Endodermal cell (in vitro differentiated cells): Measurements from ENCODE around the gene ZNF354C. TPM values are rescaled to one million over a fixed set of nuclear protein-coding genes. Genes with fewer than 3 reads are reported as not detected.

Experiments used
- DNase-seq: peaks from one replicate; pipeline ENCODE4 v3.0.0-alpha.2; 2017
- H3K27ac ChIP-seq: 2 replicates; pipeline ENCODE4 v1.5.1; 2013; ENCODE audit warnings: mild to moderate bottlenecking, low read depth, low read length, moderate library complexity
- H3K27me3 ChIP-seq: 2 replicates; pipeline ENCODE4 v1.6.1; 2013; ENCODE audit warnings: mild to moderate bottlenecking, low read length, moderate library complexity; ENCODE audit not compliant: insufficient read depth, control insufficient read depth, poor library complexity, severe bottlenecking
- H3K36me3 ChIP-seq: 2 replicates; pipeline ENCODE4 v1.7.0; 2013; ENCODE audit warnings: mild to moderate bottlenecking, low read length, moderate library complexity; ENCODE audit not compliant: control insufficient read depth, insufficient read depth
- H3K4me1 ChIP-seq: one replicate; pipeline ENCODE4 v1.7.0; 2013; ENCODE audit warnings: low read length; ENCODE audit not compliant: control insufficient read depth, insufficient read depth
- H3K4me3 ChIP-seq: 2 replicates; pipeline ENCODE4 v1.5.1; 2013; ENCODE audit warnings: mild to moderate bottlenecking, low read length, moderate library complexity
- H3K9ac ChIP-seq: 2 replicates; pipeline ENCODE4 v1.6.1; 2013; ENCODE audit warnings: mild to moderate bottlenecking, low read length, moderate library complexity; ENCODE audit not compliant: poor library complexity, severe bottlenecking; ENCODE audit errors: extremely low read depth
- H3K9me3 ChIP-seq: 2 replicates; pipeline ENCODE4 v1.6.1; 2013; ENCODE audit warnings: mild to moderate bottlenecking, low read length, moderate library complexity; ENCODE audit not compliant: control insufficient read depth
- H3K27ac Mint-ChIP-seq: 2 replicates; pipeline ENCODE4 v1.8.0; 2020; ENCODE audit warnings: mixed read lengths
- H3K27me3 Mint-ChIP-seq: 2 replicates; pipeline ENCODE4 v1.8.0; 2021; ENCODE audit warnings: mild to moderate bottlenecking, mixed read lengths; ENCODE audit not compliant: insufficient read depth
- H3K36me3 Mint-ChIP-seq: 2 replicates; pipeline ENCODE4 v1.8.0; 2020; ENCODE audit warnings: low read depth, mixed read lengths
- H3K4me1 Mint-ChIP-seq: 2 replicates; pipeline ENCODE4 v1.8.0; 2020; ENCODE audit warnings: mixed read lengths
- H3K4me3 Mint-ChIP-seq: 2 replicates; pipeline ENCODE4 v1.8.0; 2020; ENCODE audit warnings: mild to moderate bottlenecking, moderate library complexity, mixed read lengths
- H3K9me3 Mint-ChIP-seq: 2 replicates; pipeline ENCODE4 v1.8.0; 2020; ENCODE audit warnings: mild to moderate bottlenecking, mixed read lengths
- CTCF ChIP-seq: fragments of 200-600 bp; sonication (generic); conservative IDR thresholded peaks from 2 replicates; pipeline ENCODE4 v1.5.0; 2021; ENCODE audit warnings: antibody characterized with exemption, mild to moderate bottlenecking
- WGBS, 2 experiments: methylation state at CpG; one replicate each; pipeline versions ENCODE4 v1.1.5 to v1.1.7; 2013; ENCODE audit warnings: missing lambda C conversion rate in 2 of 2, mixed read lengths in 1 of 2; ENCODE audit not compliant: insufficient coverage in 1 of 2, insufficient read length in 1 of 2; 5-methylcytosine and 5-hydroxymethylcytosine counted together
- total RNA-seq, 2 donors: library from RNA; stranded (reverse); fragmentation: NEBNext Ultra II Directional in 1 of 2; extraction: Animal tissue kit (Norgen Biotek cat#: 25700) in 1 of 2; gene quantifications; 2 replicates in 1 of 2; 3 replicates in 1 of 2; pipeline ENCODE4 v1.2.1, GENCODE V29; 2021

ZNF354C gene
- total RNA-seq, 2 donors from 2014 or later, result 3.4 to 4.8 TPM

- H3K4me1 ChIP-seq, result no peaks in the 10 kb centered on the region
- H3K27ac Mint-ChIP-seq, result no peak overlapping the region
- H3K9me3 ChIP-seq, result peaks cover 16% of the 10 kb centered on the region
- peaks cover 76% of the 10 kb centered on the region for H3K9me3 Mint-ChIP-seq
- DNase-seq, result no peak
- 82 to 86% methylated on average over 11 to 15 of the region's 15 CpGs for WGBS, 2 experiments
- no peak for TF ChIP-seq CTCF
- H3K36me3 ChIP-seq, result no peaks in the 10 kb centered on the region
- H3K4me3 Mint-ChIP-seq, result no peak overlapping the region
- peaks cover 11% of the 10 kb centered on the region for H3K27me3 Mint-ChIP-seq
- H3K36me3 Mint-ChIP-seq, result no peaks in the 10 kb centered on the region
- H3K27me3 ChIP-seq, result no peaks in the 10 kb centered on the region
- no peak overlapping the region for H3K27ac ChIP-seq
- H3K9ac ChIP-seq, result no peak overlapping the region
- no peaks in the 10 kb centered on the region for H3K4me1 Mint-ChIP-seq
- no peak overlapping the region for H3K4me3 ChIP-seq
Observed at GRCh38 chr5:179054036-179054785, 6.0 kb upstream of the ZNF354C start.

- H3K36me3 ChIP-seq, result no peaks in the 10 kb centered on the region
- no peak for TF ChIP-seq CTCF
- H3K36me3 Mint-ChIP-seq, result no peaks in the 10 kb centered on the region
- peaks cover 76% of the 10 kb centered on the region for H3K9me3 Mint-ChIP-seq
- H3K27me3 ChIP-seq, result no peaks in the 10 kb centered on the region
- H3K9ac ChIP-seq, result no peak overlapping the region
- no peaks in the 10 kb centered on the region for H3K4me1 Mint-ChIP-seq
- peaks cover 13% of the 10 kb centered on the region for H3K27me3 Mint-ChIP-seq
- H3K4me3 Mint-ChIP-seq, result no peak overlapping the region
- H3K9me3 ChIP-seq, result peaks cover 23% of the 10 kb centered on the region
- no peak overlapping the region for H3K27ac ChIP-seq
- H3K4me3 ChIP-seq, result no peak overlapping the region
- WGBS, 2 experiments, result 77 to 84% methylated on average over 9 to 10 of the region's 10 CpGs
- no peaks in the 10 kb centered on the region for H3K4me1 ChIP-seq
- no peak overlapping the region for H3K27ac Mint-ChIP-seq
- DNase-seq, result no peak
Observed at GRCh38 chr5:179054876-179055275, 5.3 kb upstream of the ZNF354C start.

- no peak overlapping the region for H3K27ac Mint-ChIP-seq
- no peaks in the 10 kb centered on the region for H3K4me1 Mint-ChIP-seq
- Histone ChIP-seq H3K27ac (no peak overlapping the region), H3K9me3 (peaks cover 24% of the 10 kb centered on the region), H3K36me3 (no peaks in the 10 kb centered on the region), H3K4me3 (no peak overlapping the region), H3K27me3 (no peaks in the 10 kb centered on the region), H3K9ac (no peak overlapping the region), H3K4me1 (no peaks in the 10 kb centered on the region)
- no peaks in the 10 kb centered on the region for H3K36me3 Mint-ChIP-seq
- peaks cover 74% of the 10 kb centered on the region for H3K9me3 Mint-ChIP-seq
- H3K27me3 Mint-ChIP-seq, result peaks cover 16% of the 10 kb centered on the region
- no peak for DNase-seq
- H3K4me3 Mint-ChIP-seq, result no peak overlapping the region
- no peak for TF ChIP-seq CTCF
- WGBS, 2 experiments, result 75 to 79% methylated on average over 3 of the region's 3 CpGs
Observed at GRCh38 chr5:179055436-179055835, 4.7 kb upstream of the ZNF354C start.
